ENCODE results near the gene CDH23. TPM values are rescaled to one million over a fixed set of nuclear protein-coding genes. Genes with fewer than 3 reads are reported as not detected.

Gene CDH23
- total and polyA plus RNA-seq, 9 of the 15 experiments (the other 6 are each of a cell fraction or from before 2014, with no cell fraction given) = 0.18 to 1.2 (median 0.47) TPM

- BruUV-seq (replicated peaks) = no TSS peak
- H3K4me3 ChIP-seq = no peak overlapping the region
- H3K9me1 ChIP-seq (ENCODE audit: control insufficient read depth, insufficient read depth, low read length) = no peaks in the 10 kb centered on the region
- H3K36me3 ChIP-seq (ENCODE audit: control insufficient read depth, insufficient read depth, low read length) = peaks cover 98% of the 10 kb centered on the region
- H2AFZ ChIP-seq (ENCODE audit: low read depth, low read length) = no peak overlapping the region
- H3K9ac ChIP-seq (ENCODE audit: insufficient read depth in 1 of 2, low read depth in 2 of 2, low read length in 2 of 2) = peak overlapping the region in 1 of 2 experiments; percentile 69; a peak in 1 of 4 replicates
- 94% methylated on average over 8 of the region's 8 CpGs for WGBS (ENCODE audit: insufficient coverage, low coverage, missing lambda C conversion rate)
- no peak for TF ChIP-seq PTRF (tag; IDR thresholded peaks at IDR 0.05)
- 0 out of 2 replicates have a peak, but pooled peaks have one; percentile 10 for TF ChIP-seq POLR2AphosphoS2 (IDR thresholded peaks at IDR 0.05; ENCODE audit: low read length)
- H3K27me3 ChIP-seq (ENCODE audit: control insufficient read depth in 2 of 2, insufficient read depth in 2 of 2, low read length in 2 of 2) = no peaks in the 10 kb centered on the region
- H3K79me2 ChIP-seq (ENCODE audit: control insufficient read depth, insufficient read depth, low read length) = no peaks in the 10 kb centered on the region
- no peak overlapping the region for H3K27ac ChIP-seq (ENCODE audit: extremely low read depth, low read depth, low read length)
- CTCF ChIA-PET (ENCODE audit: low intra/inter-chr PET ratio) = no interaction called here
- H4K20me1 ChIP-seq (replicated peaks; ENCODE audit: control insufficient read depth, insufficient read depth, low read length) = peaks cover 8% of the 10 kb centered on the region; the same call in 1 of the 2 replicates
- no peaks in the 10 kb centered on the region for H3K9me3 ChIP-seq (replicated peaks; ENCODE audit: control insufficient read depth, insufficient read depth, low read depth, low read length)
- intact Hi-C loops (cut with micrococcal nuclease) = no loop called here
- POLR2A ChIA-PET = interaction anchor here (1.0 to 2.4 kb wide), 3 partner anchors 9 to 20 kb away, joined by 3 to 8 read pairs (median 4); no protein-coding TSS in a partner anchor
- ATAC-seq = no peak
- FAIRE-seq = no peak
- DNase-seq (ENCODE audit: extremely low read depth in 1 of 4, low spot score in 3 of 4) = no peak
- peaks cover 0 to 5% of the 10 kb centered on the region in 2 experiments; a peak in 1 of 5 replicates for H3K4me1 ChIP-seq (replicated peaks in 1 of 2; ENCODE audit: control insufficient read depth in 2 of 2, insufficient read depth in 2 of 2, low read length in 2 of 2)
- in situ Hi-C loops (cut with MboI) = no loop called here
- no peak overlapping the region for H3K4me2 ChIP-seq (ENCODE audit: insufficient read depth, low read length)
Observed at GRCh38 chr10:71820966-71821365, 424.2 kb downstream of the CDH23 start.

- H3K4me3 ChIP-seq = no peak overlapping the region
- 80% methylated on average over 9 of the region's 9 CpGs for WGBS (ENCODE audit: insufficient coverage, low coverage, missing lambda C conversion rate)
- no peak overlapping the region for H3K9ac ChIP-seq (ENCODE audit: insufficient read depth in 1 of 2, low read depth in 2 of 2, low read length in 2 of 2)
- peaks cover 0 to 5% of the 10 kb centered on the region in 2 experiments; a peak in 1 of 5 replicates for H3K4me1 ChIP-seq (replicated peaks in 1 of 2; ENCODE audit: control insufficient read depth in 2 of 2, insufficient read depth in 2 of 2, low read length in 2 of 2)
- H2AFZ ChIP-seq (ENCODE audit: low read depth, low read length) = no peak overlapping the region
- FAIRE-seq = no peak
- no peak; the same call in 2 of the 3 replicates for ATAC-seq
- peaks cover 8% of the 10 kb centered on the region; the same call in 1 of the 2 replicates for H4K20me1 ChIP-seq (replicated peaks; ENCODE audit: control insufficient read depth, insufficient read depth, low read length)
- no peak overlapping the region for H3K4me2 ChIP-seq (ENCODE audit: insufficient read depth, low read length)
- H3K27me3 ChIP-seq (ENCODE audit: control insufficient read depth in 2 of 2, insufficient read depth in 2 of 2, low read length in 2 of 2) = no peaks in the 10 kb centered on the region
- no peaks in the 10 kb centered on the region for H3K9me3 ChIP-seq (replicated peaks; ENCODE audit: control insufficient read depth, insufficient read depth, low read depth, low read length)
- H3K36me3 ChIP-seq (ENCODE audit: control insufficient read depth, insufficient read depth, low read length) = peaks cover 97% of the 10 kb centered on the region
- BruUV-seq (replicated peaks) = no TSS peak
- no peaks in the 10 kb centered on the region for H3K79me2 ChIP-seq (ENCODE audit: control insufficient read depth, insufficient read depth, low read length)
- intact Hi-C loops (cut with micrococcal nuclease) (no loop called here), in situ Hi-C loops (cut with MboI) (no loop called here)
- no peak overlapping the region for H3K27ac ChIP-seq (ENCODE audit: extremely low read depth, low read depth, low read length)
- no peak for DNase-seq (ENCODE audit: extremely low read depth in 1 of 4, low spot score in 3 of 4)
- ChIA-PET CTCF (ENCODE audit: low intra/inter-chr PET ratio) (interaction anchor here (0.9 kb wide), 1 partner anchor 74 kb away, joined by 4 read pairs; no protein-coding TSS in a partner anchor), POLR2A (interaction anchor here (0.6 to 1.8 kb wide), 6 partner anchors 8 to 125 kb away, joined by 3 to 15 read pairs (median 4); no protein-coding TSS in a partner anchor)
- H3K9me1 ChIP-seq (ENCODE audit: control insufficient read depth, insufficient read depth, low read length) = no peaks in the 10 kb centered on the region
- TF ChIP-seq REST (IDR thresholded peaks at IDR 0.05; ENCODE audit: borderline replicate concordance) (0 out of 2 replicates have a peak, but pooled peaks have one; percentile 10), REST (CRISPR knock-in tag; IDR thresholded peaks at IDR 0.05; ENCODE audit: low read depth) (no peak)
Observed at GRCh38 chr10:71821909-71822763, 425.4 kb downstream of the CDH23 start.
